Measurements from ENCODE around the gene PRDM4. TPM values are rescaled to one million over a fixed set of nuclear protein-coding genes. Genes with fewer than 3 reads are reported as not detected.
A peak's percentile ranks its signal among the peaks of the same experiment; 100 is the strongest.

Gene PRDM4
- total RNA-seq (2014; rRNA removed; shearing (Covaris generic)) (18.3 and 23.3 TPM in 2 replicates), polyA plus RNA-seq (2016; fragmentation: Nextera tagmentation; extraction: Ambion mirVana) (11.7 and 13.2 TPM in 2 replicates)

- in situ Hi-C loops (cut with MboI) = no loop called here
- peak within 1 kb of the TSS; percentile 97 for H3K4me3 ChIP-seq
- peaks cover 13% of the 10 kb centered on the region for H3F3A ChIP-seq (ENCODE audit: insufficient read depth)
- peak within 1 kb of the TSS; percentile 94 for H3K9ac ChIP-seq
- no peaks in the 10 kb centered on the region for H4K20me1 ChIP-seq (ENCODE audit: insufficient read depth)
- peak within 1 kb of the TSS; percentile 89 for H3K27ac ChIP-seq
- no peaks in the 10 kb centered on the region for H3K9me2 ChIP-seq (ENCODE audit: insufficient read depth)
- peaks cover 11% of the 10 kb centered on the region for H3K4me1 ChIP-seq (ENCODE audit: insufficient read depth)
- 0 to 1% methylated on average over 23 to 52 of the region's 83 CpGs for WGBS, 2 experiments (ENCODE audit: low coverage in 1 of 2, low lambda C conversion rate in 2 of 2, missing lambda C conversion rate in 2 of 2)
- no peaks in the 10 kb centered on the region for H3K9me3 ChIP-seq (ENCODE audit: low read depth)
- peak within 1 kb of the TSS; percentile 96 for H2AFZ ChIP-seq
- H3K36me3 ChIP-seq (ENCODE audit: low read depth) = peaks cover 11% of the 10 kb centered on the region; the same call in 1 of the 2 replicates
- H3K4me2 ChIP-seq (ENCODE audit: unreplicated experiment) = peak within 1 kb of the TSS; percentile 100
- H3K27me3 ChIP-seq (replicated peaks; ENCODE audit: insufficient read depth) = no peaks in the 10 kb centered on the region
- TF ChIP-seq EZH2 (IDR thresholded peaks at IDR 0.05; ENCODE audit: insufficient read depth, poor library complexity, severe bottlenecking) (no peak), EZH2phosphoT487 (IDR thresholded peaks at IDR 0.05; ENCODE audit: insufficient read depth, low read depth) (no peak)
- DNase-seq = peak; percentile 99
- peaks cover 47% of the 10 kb centered on the region for H3K79me2 ChIP-seq (ENCODE audit: insufficient read depth)
Measured at GRCh38 chr12:107760809-107761501, at the start of gene PRDM4. Gene PRDM4, minus strand, starts transcription at chr12:107761137. Its CDS starts 622 bp downstream, at chr12:107760515.

GRCh38 chr12:107807471-107808150 lies 46.7 kb upstream of the PRDM4 start:
- 31 to 32% methylated on average over 3 of the region's 3 CpGs for WGBS, 2 experiments (ENCODE audit: low coverage in 1 of 2, low lambda C conversion rate in 2 of 2, missing lambda C conversion rate in 2 of 2)
- in situ Hi-C loops (cut with MboI) = no loop called here
- Histone ChIP-seq H3K4me2 (ENCODE audit: unreplicated experiment) (no peak overlapping the region), H2AFZ (no peak overlapping the region), H3K9ac (no peak overlapping the region), H3K27me3 (replicated peaks; ENCODE audit: insufficient read depth) (no peaks in the 10 kb centered on the region), H3F3A (ENCODE audit: insufficient read depth) (no peaks in the 10 kb centered on the region), H3K36me3 (ENCODE audit: low read depth) (no peaks in the 10 kb centered on the region), H3K9me3 (ENCODE audit: low read depth) (no peaks in the 10 kb centered on the region), H4K20me1 (ENCODE audit: insufficient read depth) (no peaks in the 10 kb centered on the region), H3K4me3 (no peak overlapping the region), H3K4me1 (ENCODE audit: insufficient read depth) (no peaks in the 10 kb centered on the region), H3K27ac (no peak overlapping the region), H3K9me2 (ENCODE audit: insufficient read depth) (no peaks in the 10 kb centered on the region), H3K79me2 (ENCODE audit: insufficient read depth) (no peaks in the 10 kb centered on the region)
- no peak for DNase-seq
- TF ChIP-seq EZH2 (IDR thresholded peaks at IDR 0.05; ENCODE audit: insufficient read depth, poor library complexity, severe bottlenecking) = no peak
- no peak for TF ChIP-seq EZH2phosphoT487 (IDR thresholded peaks at IDR 0.05; ENCODE audit: insufficient read depth, low read depth)

GRCh38 chr12:107805488-107806180 lies 44.7 kb upstream of the PRDM4 start:
- no peak overlapping the region for H3K4me3 ChIP-seq
- in situ Hi-C loops (cut with MboI) = no loop called here
- H4K20me1 ChIP-seq (ENCODE audit: insufficient read depth) = no peaks in the 10 kb centered on the region
- TF ChIP-seq EZH2phosphoT487 (IDR thresholded peaks at IDR 0.05; ENCODE audit: insufficient read depth, low read depth) (no peak), EZH2 (IDR thresholded peaks at IDR 0.05; ENCODE audit: insufficient read depth, poor library complexity, severe bottlenecking) (no peak)
- H3K4me1 ChIP-seq (ENCODE audit: insufficient read depth) = no peaks in the 10 kb centered on the region
- H3F3A ChIP-seq (ENCODE audit: insufficient read depth) = no peaks in the 10 kb centered on the region
- H2AFZ ChIP-seq = no peak overlapping the region
- WGBS, 2 experiments (ENCODE audit: low coverage in 1 of 2, low lambda C conversion rate in 2 of 2, missing lambda C conversion rate in 2 of 2) = 50 to 61% methylated on average over 18 to 22 of the region's 22 CpGs
- no peak overlapping the region for H3K4me2 ChIP-seq (ENCODE audit: unreplicated experiment)
- H3K27me3 ChIP-seq (replicated peaks; ENCODE audit: insufficient read depth) = no peaks in the 10 kb centered on the region
- no peaks in the 10 kb centered on the region for H3K9me3 ChIP-seq (ENCODE audit: low read depth)
- DNase-seq = no peak
- H3K27ac ChIP-seq = no peak overlapping the region
- H3K9me2 ChIP-seq (ENCODE audit: insufficient read depth) = no peaks in the 10 kb centered on the region
- no peaks in the 10 kb centered on the region for H3K36me3 ChIP-seq (ENCODE audit: low read depth)
- no peak overlapping the region for H3K9ac ChIP-seq
- no peaks in the 10 kb centered on the region for H3K79me2 ChIP-seq (ENCODE audit: insufficient read depth)

- H3K9me3 ChIP-seq (ENCODE audit: low read depth) = no peaks in the 10 kb centered on the region
- H3K4me1 ChIP-seq (ENCODE audit: insufficient read depth) = no peaks in the 10 kb centered on the region
- H3K36me3 ChIP-seq (ENCODE audit: low read depth) = no peaks in the 10 kb centered on the region
- TF ChIP-seq EZH2 (IDR thresholded peaks at IDR 0.05; ENCODE audit: insufficient read depth, poor library complexity, severe bottlenecking) (no peak), EZH2phosphoT487 (IDR thresholded peaks at IDR 0.05; ENCODE audit: insufficient read depth, low read depth) (no peak)
- H3K4me3 ChIP-seq = no peak overlapping the region
- no peaks in the 10 kb centered on the region for H3K79me2 ChIP-seq (ENCODE audit: insufficient read depth)
- in situ Hi-C loops (cut with MboI) = no loop called here
- 5% methylated on average over 3 of the region's 3 CpGs for WGBS, 2 experiments (ENCODE audit: low coverage in 1 of 2, low lambda C conversion rate in 2 of 2, missing lambda C conversion rate in 2 of 2)
- H3K9ac ChIP-seq = no peak overlapping the region
- H2AFZ ChIP-seq = no peak overlapping the region
- no peaks in the 10 kb centered on the region for H3F3A ChIP-seq (ENCODE audit: insufficient read depth)
- no peak overlapping the region for H3K27ac ChIP-seq
- H3K27me3 ChIP-seq (replicated peaks; ENCODE audit: insufficient read depth) = no peaks in the 10 kb centered on the region
- no peak for DNase-seq
- no peaks in the 10 kb centered on the region for H4K20me1 ChIP-seq (ENCODE audit: insufficient read depth)
- H3K9me2 ChIP-seq (ENCODE audit: insufficient read depth) = no peaks in the 10 kb centered on the region
- H3K4me2 ChIP-seq (ENCODE audit: unreplicated experiment) = no peak overlapping the region
Measured at GRCh38 chr12:107803092-107803491, 42.2 kb upstream of the PRDM4 start.
